NCI-H146 treated with DMSO at 0.1 percent for 48 hours (cell line): ENCODE results near the gene FNBP1.
"Not testable (repeated sequence)": the region's sequence is repeated elsewhere in the genome, so short reads cannot be mapped to it uniquely, and the experiment has no call there.

ENCODE experiments used
- DNase-seq: peaks from one replicate; lab custom pipeline; 2025; ENCODE audit not compliant: unreplicated experiment; lab: John Stamatoyannopoulos, UW

Gene FNBP1

GRCh38 chr9:129897263-129897662 lies 145.7 kb downstream of the FNBP1 start:
- DNase-seq: no peak

GRCh38 chr9:129895376-129896268 lies 147.4 kb downstream of the FNBP1 start:
- DNase-seq: no peak

- DNase-seq: no peak
Measured at GRCh38 chr9:129894120-129894823, 148.7 kb downstream of the FNBP1 start.

GRCh38 chr9:129891569-129891968 lies 151.4 kb downstream of the FNBP1 start:
- DNase-seq: no peak

- not testable (repeated sequence) for DNase-seq
Measured at GRCh38 chr9:129890718-129891299, 152.2 kb downstream of the FNBP1 start.

- DNase-seq: no peak
Measured at GRCh38 chr9:129889941-129890717, 152.9 kb downstream of the FNBP1 start.

- DNase-seq: no peak
Measured at GRCh38 chr9:129889122-129889940, 153.7 kb downstream of the FNBP1 start.

- no peak for DNase-seq
Measured at GRCh38 chr9:129888293-129889121, 154.5 kb downstream of the FNBP1 start.

- no peak for DNase-seq
Measured at GRCh38 chr9:129887334-129888292, 155.4 kb downstream of the FNBP1 start.

GRCh38 chr9:129886226-129887174 lies 156.5 kb downstream of the FNBP1 start:
- DNase-seq: no peak

- peak; percentile 31 for DNase-seq
Measured at GRCh38 chr9:129885670-129886106, 157.3 kb downstream of the FNBP1 start.

- DNase-seq: peak; percentile 3
Measured at GRCh38 chr9:129885018-129885669, 157.8 kb downstream of the FNBP1 start.

- DNase-seq: peak; percentile 69
Measured at GRCh38 chr9:129884220-129885017, 158.6 kb downstream of the FNBP1 start.

GRCh38 chr9:129881547-129882324 lies 161.3 kb downstream of the FNBP1 start:
- no peak for DNase-seq
